Endometrial microvascular endothelial cells (primary cell): ENCODE data around the gene ST6GALNAC1. TPM values are rescaled to one million over a fixed set of nuclear protein-coding genes. Genes with fewer than 3 reads are reported as not detected.

ENCODE experiments used
- in situ Hi-C: cut with HindIII; loops from 2 replicates; pipeline ENCODE4 v1.10.0; 2017; ENCODE audit warnings: low sequenced_read_pairs, low pct_unique_long_range_greater_than_20kb; ENCODE audit errors: inconsistent ontology term
- total RNA-seq: library from RNA; depleted of rRNA; stranded (reverse); fragments of >200 nt; gene quantifications from one replicate; pipeline ENCODE4 v1.2.3, GENCODE V29; 2015; ENCODE audit errors: inconsistent ontology term

ST6GALNAC1 gene
- total RNA-seq, 1 donor from 2014 or later = not detected

- in situ Hi-C loops = no loop called here
Measured at GRCh38 chr17:76586741-76587487, 56.6 kb downstream of the ST6GALNAC1 start.

- in situ Hi-C loops = no loop called here
Measured at GRCh38 chr17:76585649-76586593, 57.6 kb downstream of the ST6GALNAC1 start, which contains the start of gene ST6GALNAC2. Gene ST6GALNAC2, minus strand, starts transcription at chr17:76585860. Its CDS starts 52 bp downstream, at chr17:76585808.

- in situ Hi-C loops = no loop called here
Measured at GRCh38 chr17:76585033-76585648, 58.4 kb downstream of the ST6GALNAC1 start.

- in situ Hi-C loops = no loop called here
Measured at GRCh38 chr17:76584427-76585032, 59.0 kb downstream of the ST6GALNAC1 start.

GRCh38 chr17:76582660-76583059 is 60.9 kb downstream of the ST6GALNAC1 start:
- in situ Hi-C loops = no loop called here

GRCh38 chr17:76581515-76581914 is 62.0 kb downstream of the ST6GALNAC1 start:
- in situ Hi-C loops = no loop called here

- in situ Hi-C loops = no loop called here
Measured at GRCh38 chr17:76579281-76579680, 64.3 kb downstream of the ST6GALNAC1 start.

GRCh38 chr17:76578376-76578775 is 65.2 kb downstream of the ST6GALNAC1 start:
- in situ Hi-C loops = no loop called here

GRCh38 chr17:76577876-76578275 is 65.7 kb downstream of the ST6GALNAC1 start:
- in situ Hi-C loops = no loop called here

GRCh38 chr17:76576189-76576588 is 67.4 kb downstream of the ST6GALNAC1 start:
- in situ Hi-C loops = no loop called here

- in situ Hi-C loops = no loop called here
Measured at GRCh38 chr17:76575570-76575969, 68.0 kb downstream of the ST6GALNAC1 start.

Other genes with a start within 250 kb of the ST6GALNAC1 start
- gene UBE2O, start 190.6 kb downstream of the ST6GALNAC1 start, total RNA-seq = 31.9 TPM
- not detected for gene AANAT, start 176.2 kb downstream of the ST6GALNAC1 start, total RNA-seq
- 42.8 TPM for gene RHBDF2, start 142.3 kb downstream of the ST6GALNAC1 start, total RNA-seq
- gene CYGB, start 106.0 kb downstream of the ST6GALNAC1 start, total RNA-seq = 0.37 TPM
- not detected for gene PRCD, start 103.7 kb downstream of the ST6GALNAC1 start, total RNA-seq
- gene ST6GALNAC2, start 57.9 kb downstream of the ST6GALNAC1 start, total RNA-seq = not detected
- gene MXRA7, start 67.2 kb upstream of the ST6GALNAC1 start, total RNA-seq = 265 TPM
- 31.5 TPM for gene JMJD6, start 82.8 kb upstream of the ST6GALNAC1 start, total RNA-seq
- gene METTL23, start 83.1 kb upstream of the ST6GALNAC1 start, total RNA-seq = 18.9 TPM
- 387 TPM for gene SRSF2, start 93.6 kb upstream of the ST6GALNAC1 start, total RNA-seq
- 44.9 TPM for gene MFSD11, start 94.4 kb upstream of the ST6GALNAC1 start, total RNA-seq
- 0.56 TPM for gene MGAT5B, start 224.6 kb upstream of the ST6GALNAC1 start, total RNA-seq